Measurements from ENCODE around the gene ANKRD10.

DNA sequence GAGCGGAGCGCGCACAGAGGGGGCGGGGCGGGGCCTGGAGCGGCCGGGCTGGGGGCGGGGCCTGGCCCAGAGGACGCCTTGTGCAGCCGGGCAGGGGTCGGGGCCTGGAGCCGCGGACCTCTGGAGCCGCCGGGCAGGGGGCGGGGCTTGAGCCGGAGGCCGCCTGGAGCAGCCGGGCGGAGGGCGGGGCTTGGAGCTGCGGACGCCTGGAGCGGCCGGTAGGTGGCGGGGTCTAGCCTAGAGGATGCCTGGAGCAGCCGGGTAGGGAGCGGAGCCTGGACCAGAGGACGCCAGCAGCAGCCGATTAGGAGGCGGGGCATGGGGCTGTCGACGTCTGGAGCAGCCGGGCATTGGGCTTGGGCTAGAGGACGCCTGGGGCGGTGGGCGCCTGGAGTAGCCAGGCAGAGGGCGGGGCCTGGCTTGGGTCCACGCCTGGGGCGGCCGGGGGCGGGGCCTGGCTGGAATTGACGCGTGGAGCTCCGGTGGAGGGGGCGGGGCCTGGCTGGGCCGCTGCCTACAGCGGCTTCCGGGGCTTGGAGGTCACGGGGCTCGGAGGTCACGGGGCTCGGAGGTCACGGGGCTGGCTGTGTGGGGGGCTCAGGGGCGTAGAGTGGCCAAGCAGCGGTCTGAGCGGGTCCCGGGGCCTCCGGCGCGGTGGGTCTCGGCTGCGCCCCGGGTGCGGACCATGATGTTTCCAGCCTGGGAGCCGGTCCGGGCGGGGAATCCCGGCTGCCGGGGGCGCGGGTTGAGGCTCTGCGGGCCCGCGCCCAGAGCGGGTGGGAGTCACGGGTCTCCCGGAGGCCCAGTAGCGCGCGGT, at the start of gene ANKRD10:
- TF ChIP-seq CREB1 (IDR thresholded peaks at IDR 0.05; ENCODE audit: low read depth) (no peak), TEAD4 (IDR thresholded peaks at IDR 0.05) (no peak)
